CD4-positive, alpha-beta memory T cell (primary cell): Measurements from ENCODE around the gene GPATCH4. TPM values are rescaled to one million over a fixed set of nuclear protein-coding genes. Genes with fewer than 3 reads are reported as not detected.

ENCODE experiments used
- CTCF ChIA-PET: fragments of 350-600 bp; sonication (Branson Sonifier 250); formaldehyde crosslinking; loops from one replicate; lab custom pipeline; 2021; ENCODE audit warnings: inconsistent platforms; ENCODE audit not compliant: partially characterized antibody; lab: Charles Lee
- POLR2A ChIA-PET: fragments of 350-600 bp; sonication (Branson Sonifier 250); formaldehyde crosslinking; loops from one replicate; lab custom pipeline; 2021; ENCODE audit not compliant: partially characterized antibody; lab: Charles Lee
- DNase-seq, 5 donors: peaks; one replicate each; pipeline versions ENCODE4 v3.0.0 to v3.0.0-alpha.2; 2020 to 2022; ENCODE audit warnings: mixed read lengths in 1 of 5
- H3K27ac ChIP-seq: one replicate; pipeline ENCODE4 v1.7.0; 2013; ENCODE audit warnings: low read depth, low read length
- H3K27me3 ChIP-seq: 2 replicates; pipeline ENCODE4 v1.7.0; 2013; ENCODE audit warnings: mild to moderate bottlenecking, low read length, moderate library complexity; ENCODE audit not compliant: insufficient read depth
- H3K36me3 ChIP-seq: 2 replicates; pipeline ENCODE4 v1.7.0; 2013; ENCODE audit warnings: mild to moderate bottlenecking, low read length, moderate library complexity; ENCODE audit not compliant: insufficient read depth
- H3K4me1 ChIP-seq: 2 replicates; pipeline ENCODE4 v1.7.0; 2013; ENCODE audit warnings: mild to moderate bottlenecking, low read length, moderate library complexity; ENCODE audit not compliant: insufficient read depth
- H3K4me3 ChIP-seq, 2 donors: one replicate each; pipeline ENCODE4 v1.7.0; 2013; ENCODE audit warnings: low read length in 2 of 2, mild to moderate bottlenecking in 1 of 2
- H3K9me3 ChIP-seq, 2 donors: one replicate each; pipeline ENCODE4 v1.7.0; 2013; ENCODE audit warnings: low read length in 2 of 2, control low read depth in 1 of 2; ENCODE audit not compliant: control insufficient read depth in 1 of 2
- H3K27ac Mint-ChIP-seq, 7 donors: one replicate each; pipeline ENCODE4 v1.8.0; 2020 to 2021; ENCODE audit warnings: mixed read lengths in 7 of 7, mild to moderate bottlenecking in 6 of 7, inconsistent platforms in 3 of 7, moderate library complexity in 3 of 7
- H3K27me3 Mint-ChIP-seq, 2 donors: one replicate each; pipeline ENCODE4 v1.8.0; 2020 to 2021; ENCODE audit warnings: mixed read lengths in 2 of 2
- H3K36me3 Mint-ChIP-seq, 2 donors: one replicate each; pipeline ENCODE4 v1.8.0; 2020 to 2021; ENCODE audit warnings: mixed read lengths in 2 of 2, inconsistent platforms in 1 of 2, mild to moderate bottlenecking in 1 of 2
- H3K4me1 Mint-ChIP-seq, 4 donors: one replicate each; pipeline ENCODE4 v1.8.0; 2020 to 2021; ENCODE audit warnings: mixed read lengths in 4 of 4, mild to moderate bottlenecking in 1 of 4
- H3K4me3 Mint-ChIP-seq, 8 donors: one replicate each; pipeline ENCODE4 v1.8.0; 2020 to 2021; ENCODE audit warnings: mixed read lengths in 8 of 8, mild to moderate bottlenecking in 7 of 8, moderate library complexity in 6 of 8, inconsistent platforms in 3 of 8
- H3K9me3 Mint-ChIP-seq, 8 donors: one replicate each; pipeline ENCODE4 v1.8.0; 2020 to 2021; ENCODE audit warnings: mixed read lengths in 8 of 8, mild to moderate bottlenecking in 5 of 8, inconsistent platforms in 3 of 8, moderate library complexity in 1 of 8
- intact Hi-C: fragments of 100-400 bp; cut with micrococcal nuclease; formaldehyde crosslinking; loops from one replicate; pipeline ENCODE4 v1.15.1; 2023
- polyA plus RNA-seq, 2 donors: library from polyadenylated mRNA; unstranded; fragments of 300-500 nt; fragmentation: Illumina TruSeq; gene quantifications; one replicate each; pipeline ENCODE4 v1.2.3, GENCODE V29; 2021
- total RNA-seq, 2 experiments: library from RNA; stranded (reverse); gene quantifications; one replicate each; pipeline ENCODE4 v1.2.3, GENCODE V29; 2021

The GPATCH4 gene
- total and polyA plus RNA-seq, 4 experiments from 2014 or later, result 8.1 to 58.5 (median 28.8) TPM

- Mint-ChIP-seq H3K27me3 (peaks cover 37 to 52% of the 10 kb centered on the region in 2 donors), H3K27ac (peak overlapping the region in 1 of 7 donors; percentile 73), H3K36me3 (no peaks in the 10 kb centered on the region), H3K9me3 (peaks cover 0 to 2% (median 0%) of the 10 kb centered on the region in 8 donors), H3K4me1 (peaks cover 6 to 16% (median 9%) of the 10 kb centered on the region in 4 donors), H3K4me3 (peak overlapping the region in 5 of 8 donors; percentile 4 to 66 (median 13))
- H3K27ac ChIP-seq, result no peak overlapping the region
- intact Hi-C loops, result loop anchor here (10.0 kb wide), 1 partner anchor 82 kb away; the partner anchor contains the start of gene CRABP2
- CTCF ChIA-PET, result interaction anchor here (0.8 to 9.0 kb wide), 4 partner anchors 14 to 177 kb away, joined by 3 to 153 read pairs (median 32); partner anchors contain the start of gene NES
- POLR2A ChIA-PET, result no interaction called here
- H3K27me3 ChIP-seq, result peaks cover 37% of the 10 kb centered on the region
- H3K4me1 ChIP-seq, result peaks cover 20% of the 10 kb centered on the region
- no peak overlapping the region for H3K4me3 ChIP-seq
- no peaks in the 10 kb centered on the region for H3K36me3 ChIP-seq
- H3K9me3 ChIP-seq, result no peaks in the 10 kb centered on the region
- DNase-seq, result no peak
Measured at GRCh38 chr1:156622581-156623297, 21.5 kb upstream of the GPATCH4 start.

DNA sequence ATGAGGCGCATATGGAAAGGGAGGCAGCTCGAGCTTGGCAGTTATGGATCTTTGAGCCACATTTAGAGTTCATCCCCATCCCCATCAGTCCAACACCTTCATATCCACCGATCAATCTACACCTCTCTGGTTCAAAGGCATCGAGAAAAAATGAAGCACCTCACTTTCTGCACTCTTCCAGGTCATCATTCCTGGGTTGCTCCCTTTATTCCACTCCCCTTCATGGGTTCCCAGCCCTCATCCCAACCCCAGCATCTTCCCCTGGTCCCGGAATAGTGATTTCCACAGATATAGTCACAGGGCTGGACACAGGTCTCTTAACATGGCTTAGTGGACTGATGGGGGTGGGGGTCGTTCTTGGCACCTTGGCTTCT lies 18.3 kb upstream of the GPATCH4 start:
- H3K4me3 Mint-ChIP-seq, result no peak overlapping the region
- peaks cover 1 to 7% (median 4%) of the 10 kb centered on the region in 4 donors for H3K4me1 Mint-ChIP-seq
- H3K27me3 Mint-ChIP-seq, result peaks cover 31 to 53% of the 10 kb centered on the region in 2 donors
- Histone ChIP-seq H3K4me1 (peaks cover 9% of the 10 kb centered on the region), H3K36me3 (no peaks in the 10 kb centered on the region), H3K4me3 (no peak overlapping the region), H3K27ac (no peak overlapping the region), H3K9me3 (no peaks in the 10 kb centered on the region), H3K27me3 (peaks cover 27% of the 10 kb centered on the region)
- CTCF ChIA-PET, result interaction anchor here (1.0 to 1.6 kb wide), 4 partner anchors 10 to 86 kb away, joined by 3 to 5 read pairs (median 3); partner anchors contain the start of gene CRABP2
- intact Hi-C loops, result no loop called here
- H3K36me3 Mint-ChIP-seq, result no peaks in the 10 kb centered on the region
- no peak for DNase-seq
- POLR2A ChIA-PET, result interaction anchor here (0.5 kb wide), 1 partner anchor 224 kb away, joined by 3 read pairs; no protein-coding TSS in a partner anchor
- H3K9me3 Mint-ChIP-seq, result peaks cover 0 to 2% (median 0%) of the 10 kb centered on the region in 8 donors
- no peak overlapping the region for H3K27ac Mint-ChIP-seq

GRCh38 chr1:156618853-156619581 lies 17.7 kb upstream of the GPATCH4 start, which contains the start of gene HAPLN2:
HAPLN2 (plus strand) TSS chr1:156619415; CDS start chr1:156623491, 4,076 bp downstream.
- Histone ChIP-seq H3K9me3 (no peaks in the 10 kb centered on the region), H3K4me1 (peaks cover 4% of the 10 kb centered on the region), H3K4me3 (no peak within 1 kb of the TSS), H3K36me3 (no peaks in the 10 kb centered on the region), H3K27ac (no peak within 1 kb of the TSS), H3K27me3 (peaks cover 23% of the 10 kb centered on the region)
- Mint-ChIP-seq H3K27ac (no peak within 1 kb of the TSS), H3K9me3 (peaks cover 0 to 2% (median 0%) of the 10 kb centered on the region in 8 donors), H3K27me3 (peaks cover 29 to 52% of the 10 kb centered on the region in 2 donors), H3K36me3 (no peaks in the 10 kb centered on the region), H3K4me3 (no peak within 1 kb of the TSS), H3K4me1 (peaks cover 0 to 7% (median 2%) of the 10 kb centered on the region in 4 donors)
- DNase-seq, result no peak
- CTCF ChIA-PET, result interaction anchor here (1.4 to 1.6 kb wide), 3 partner anchors 11 to 87 kb away, joined by 3 to 5 read pairs (median 3); partner anchors contain the start of gene CRABP2
- POLR2A ChIA-PET, result interaction anchor here (0.5 kb wide), 1 partner anchor 224 kb away, joined by 3 read pairs; no protein-coding TSS in a partner anchor
- intact Hi-C loops, result no loop called here

- Histone ChIP-seq H3K36me3 (no peaks in the 10 kb centered on the region), H3K4me3 (no peak overlapping the region), H3K27me3 (peaks cover 14% of the 10 kb centered on the region), H3K4me1 (no peaks in the 10 kb centered on the region), H3K27ac (no peak overlapping the region), H3K9me3 (no peaks in the 10 kb centered on the region)
- H3K27me3 Mint-ChIP-seq, result peaks cover 29 to 46% of the 10 kb centered on the region in 2 donors
- no peaks in the 10 kb centered on the region for H3K4me1 Mint-ChIP-seq
- ChIA-PET CTCF (interaction anchor here (1.2 to 1.8 kb wide), 3 partner anchors 8 to 161 kb away, joined by 4 to 5 read pairs (median 4); no protein-coding TSS in a partner anchor), POLR2A (no interaction called here)
- no peaks in the 10 kb centered on the region for H3K36me3 Mint-ChIP-seq
- intact Hi-C loops, result no loop called here
- no peak for DNase-seq
- no peak overlapping the region for H3K4me3 Mint-ChIP-seq
- no peaks in the 10 kb centered on the region for H3K9me3 Mint-ChIP-seq
- no peak overlapping the region for H3K27ac Mint-ChIP-seq
Measured at GRCh38 chr1:156616463-156616862, 15.2 kb upstream of the GPATCH4 start.

DNA sequence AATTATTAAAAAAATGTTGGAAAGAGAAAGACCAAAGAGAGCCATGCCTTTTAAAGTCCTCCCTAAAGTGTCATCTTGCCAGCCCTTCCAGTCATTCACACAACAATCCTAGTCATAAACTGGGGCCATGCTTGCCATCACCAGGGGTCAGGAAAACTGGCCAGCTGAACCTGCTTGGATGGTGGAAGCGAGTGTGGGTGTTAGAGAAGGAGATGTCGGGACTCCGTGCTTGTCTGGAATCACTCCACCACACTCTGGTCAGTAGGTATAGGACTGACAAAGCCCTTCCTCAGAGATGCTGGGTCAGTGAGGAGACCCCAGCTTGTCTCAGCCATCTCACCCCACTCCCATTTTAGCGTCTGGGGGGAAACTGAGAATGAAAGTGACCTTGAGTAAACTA lies 14.7 kb upstream of the GPATCH4 start:
- no peaks in the 10 kb centered on the region for H3K4me1 Mint-ChIP-seq
- POLR2A ChIA-PET, result no interaction called here
- H3K9me3 Mint-ChIP-seq, result no peaks in the 10 kb centered on the region
- H3K4me3 ChIP-seq, result no peak overlapping the region
- no peaks in the 10 kb centered on the region for H3K4me1 ChIP-seq
- intact Hi-C loops, result no loop called here
- CTCF ChIA-PET, result interaction anchor here (0.6 to 0.8 kb wide), 2 partner anchors 10 to 402 kb away, joined by 3 read pairs; no protein-coding TSS in a partner anchor
- no peaks in the 10 kb centered on the region for H3K36me3 ChIP-seq
- H3K27ac Mint-ChIP-seq, result no peak overlapping the region
- peaks cover 14% of the 10 kb centered on the region for H3K27me3 ChIP-seq
- peaks cover 30 to 46% of the 10 kb centered on the region in 2 donors for H3K27me3 Mint-ChIP-seq
- no peak for DNase-seq
- H3K36me3 Mint-ChIP-seq, result no peaks in the 10 kb centered on the region
- no peak overlapping the region for H3K27ac ChIP-seq
- no peaks in the 10 kb centered on the region for H3K9me3 ChIP-seq
- H3K4me3 Mint-ChIP-seq, result no peak overlapping the region

DNA sequence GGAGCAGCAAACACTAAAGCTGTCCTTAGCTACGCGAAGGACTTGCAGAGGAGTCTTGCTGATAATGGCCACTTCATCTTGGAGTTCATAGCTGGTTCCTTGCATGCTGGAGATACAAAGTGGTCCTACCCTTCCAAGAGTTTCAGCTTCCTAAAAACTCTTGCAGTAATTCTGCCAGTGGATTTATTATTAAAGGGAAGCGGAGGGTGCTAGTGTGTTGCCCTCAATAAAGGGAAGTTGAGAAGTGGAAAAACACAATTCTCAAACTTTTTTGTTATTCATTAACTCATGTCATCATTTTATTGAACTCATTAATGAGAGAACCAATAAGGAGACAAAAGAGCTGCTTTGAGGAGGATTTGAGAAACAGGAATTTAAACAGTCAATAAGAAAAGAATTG lies 11.4 kb upstream of the GPATCH4 start:
- Histone ChIP-seq H3K4me3 (no peak overlapping the region), H3K9me3 (no peaks in the 10 kb centered on the region), H3K27ac (no peak overlapping the region), H3K4me1 (no peaks in the 10 kb centered on the region), H3K36me3 (no peaks in the 10 kb centered on the region), H3K27me3 (no peaks in the 10 kb centered on the region)
- H3K4me3 Mint-ChIP-seq, result no peak overlapping the region
- POLR2A ChIA-PET, result no interaction called here
- peaks cover 2 to 9% (median 7%) of the 10 kb centered on the region in 4 donors for H3K4me1 Mint-ChIP-seq
- intact Hi-C loops, result no loop called here
- H3K9me3 Mint-ChIP-seq, result no peaks in the 10 kb centered on the region
- CTCF ChIA-PET, result interaction anchor here (0.9 to 2.8 kb wide), 10 partner anchors 8 to 227 kb away, joined by 3 to 13 read pairs (median 5); partner anchors contain the start of gene TTC24
- no peaks in the 10 kb centered on the region for H3K36me3 Mint-ChIP-seq
- DNase-seq, result no peak
- no peak overlapping the region for H3K27ac Mint-ChIP-seq
- peaks cover 15 to 28% of the 10 kb centered on the region in 2 donors for H3K27me3 Mint-ChIP-seq
